Stimulated activated CD4-positive, alpha-beta T cell treated with anti-CD3 and anti-CD28 coated beads, TNF-alpha, amount 100 ng/mL, for 48 hours (primary cell): Measurements from ENCODE around the gene FPR1.

ENCODE experiments used
- DNase-seq, 3 donors: peaks; one replicate each; pipeline ENCODE4 v3.0.0-alpha.2; 2020; ENCODE audit warnings: low read depth in 3 of 3

Gene FPR1

DNA sequence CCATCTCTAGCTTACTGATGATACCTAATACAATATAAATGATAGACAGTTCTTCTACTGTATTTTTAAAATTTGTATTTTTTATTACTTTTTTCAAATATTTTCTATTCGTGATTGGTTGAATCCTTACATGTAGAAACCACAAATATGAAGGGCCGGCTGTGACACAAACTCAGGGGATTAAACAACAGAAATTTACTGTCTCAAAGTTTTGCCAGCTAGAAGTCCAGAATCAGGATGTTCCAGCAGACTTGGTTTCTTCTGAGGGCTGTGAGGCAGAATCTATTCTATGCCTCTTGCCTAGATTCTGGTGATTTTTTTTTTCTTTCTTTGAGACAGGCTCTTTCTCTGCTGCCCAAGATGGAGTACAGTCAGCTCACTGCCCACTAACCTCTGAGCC is 13.8 kb downstream of the FPR1 start:
- no peak for DNase-seq

- DNase-seq, result no peak
Observed at GRCh38 chr19:51737389-51737788, 14.3 kb downstream of the FPR1 start.

GRCh38 chr19:51735759-51736449 is 15.8 kb downstream of the FPR1 start:
- DNase-seq, result no peak

- no peak for DNase-seq
Observed at GRCh38 chr19:51733742-51734522, 17.7 kb downstream of the FPR1 start.

- no peak for DNase-seq
Observed at GRCh38 chr19:51729781-51730180, 21.9 kb downstream of the FPR1 start.

- DNase-seq, result no peak
Observed at GRCh38 chr19:51727349-51727880, 24.3 kb downstream of the FPR1 start.

DNA sequence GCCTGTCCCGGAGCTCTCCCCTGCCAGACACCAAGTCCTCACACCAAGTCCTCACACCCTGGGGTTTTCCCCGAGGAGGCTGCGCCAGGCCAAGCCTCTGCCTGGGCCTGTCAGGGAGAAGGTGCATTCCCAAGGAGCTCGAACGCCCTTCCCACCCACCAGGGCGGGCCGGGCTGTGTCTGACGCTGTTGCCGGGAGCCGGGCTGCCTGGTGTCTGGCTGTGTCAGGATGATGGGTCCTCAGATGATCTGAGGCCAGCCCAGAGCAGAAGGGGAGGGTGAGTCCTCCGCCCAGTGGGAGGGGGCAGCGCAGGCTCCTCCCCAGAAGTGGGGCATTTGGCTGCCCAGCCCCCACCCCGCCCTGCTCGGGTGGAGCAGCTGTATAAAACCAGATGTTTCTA is 25.6 kb downstream of the FPR1 start:
- no peak for DNase-seq

DNA sequence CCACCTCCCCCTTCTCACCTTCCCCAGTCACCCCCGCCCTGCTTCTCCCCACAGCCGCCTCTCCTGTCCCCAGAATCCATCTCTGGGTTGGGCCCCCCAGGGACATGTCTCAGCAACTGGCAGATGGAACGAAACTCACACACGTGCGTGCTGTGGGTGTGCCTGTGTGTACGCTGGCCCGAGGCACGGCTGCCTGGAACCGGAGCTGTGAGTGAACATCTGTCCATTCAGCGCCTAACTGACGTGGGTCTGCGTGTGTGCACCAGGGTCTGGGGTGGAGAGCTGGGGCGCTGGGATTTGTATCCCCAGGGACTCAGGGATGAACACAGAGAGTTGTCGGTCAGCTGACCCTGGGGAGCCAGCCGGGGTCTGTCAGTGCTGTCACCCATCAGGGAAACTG is 27.1 kb downstream of the FPR1 start:
- DNase-seq, result no peak

DNA sequence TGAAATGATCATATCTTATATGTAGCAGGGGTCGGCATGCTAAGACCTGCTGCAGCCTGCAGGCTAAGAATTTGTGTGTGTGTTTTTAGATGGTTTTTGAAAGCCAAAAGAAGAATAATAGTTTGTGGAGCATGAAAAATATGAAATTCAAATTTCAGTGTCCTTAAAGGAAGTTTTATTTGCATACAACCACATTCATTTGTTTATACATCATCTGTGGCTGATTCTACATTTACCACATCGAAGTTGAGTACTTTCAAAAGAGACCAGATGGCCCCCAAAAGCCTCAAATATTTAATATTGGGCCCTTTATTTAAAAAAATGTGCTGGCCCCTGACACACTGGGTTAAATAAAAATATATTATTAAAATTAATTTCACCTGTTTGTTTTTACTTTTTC is 29.2 kb downstream of the FPR1 start:
- DNase-seq, result no peak

- DNase-seq, result no peak
Observed at GRCh38 chr19:51721905-51722304, 29.8 kb downstream of the FPR1 start.

DNA sequence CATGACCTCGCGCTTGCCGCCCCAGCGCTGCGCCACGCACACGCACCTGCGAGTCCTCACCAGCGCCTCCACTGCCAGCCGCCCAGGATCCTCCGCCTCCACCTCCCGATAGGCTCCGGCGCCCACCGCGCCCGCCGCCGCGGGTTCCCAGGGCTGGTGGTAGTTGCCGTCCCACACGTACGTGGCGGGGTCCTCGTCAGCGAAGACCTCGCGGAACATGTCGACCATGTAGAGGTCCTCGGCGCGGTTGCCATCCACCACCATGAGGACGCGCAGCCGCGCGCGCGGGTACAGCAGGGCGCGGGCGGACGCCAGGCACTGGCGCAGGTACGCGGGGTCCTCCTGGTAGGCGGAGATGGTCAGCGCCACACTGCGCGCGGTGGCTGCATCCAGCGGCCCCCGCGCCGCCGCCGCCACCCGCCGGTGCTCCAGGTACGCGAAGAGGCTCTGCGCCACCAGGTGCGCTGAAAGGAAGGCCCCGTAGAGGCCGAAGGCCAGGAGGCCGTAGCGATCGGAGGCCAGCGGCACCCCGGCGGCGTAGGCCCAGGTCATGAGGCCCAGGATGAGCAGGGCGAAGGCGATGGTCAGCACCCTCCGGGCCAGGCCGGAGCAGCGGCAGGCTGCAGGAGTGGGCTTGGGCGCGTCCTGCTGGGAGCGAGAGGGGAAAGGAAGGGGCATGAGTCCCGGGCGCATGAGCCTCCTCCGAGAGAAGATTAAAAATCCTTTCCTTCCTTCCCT is 32.3 kb downstream of the FPR1 start:
- no peak for DNase-seq

GRCh38 chr19:51716925-51717324 is 34.8 kb downstream of the FPR1 start:
- DNase-seq, result no peak

- DNase-seq, result no peak
Observed at GRCh38 chr19:51715850-51716249, 35.8 kb downstream of the FPR1 start.

GRCh38 chr19:51714848-51715247 is 36.8 kb downstream of the FPR1 start:
- no peak for DNase-seq

DNA sequence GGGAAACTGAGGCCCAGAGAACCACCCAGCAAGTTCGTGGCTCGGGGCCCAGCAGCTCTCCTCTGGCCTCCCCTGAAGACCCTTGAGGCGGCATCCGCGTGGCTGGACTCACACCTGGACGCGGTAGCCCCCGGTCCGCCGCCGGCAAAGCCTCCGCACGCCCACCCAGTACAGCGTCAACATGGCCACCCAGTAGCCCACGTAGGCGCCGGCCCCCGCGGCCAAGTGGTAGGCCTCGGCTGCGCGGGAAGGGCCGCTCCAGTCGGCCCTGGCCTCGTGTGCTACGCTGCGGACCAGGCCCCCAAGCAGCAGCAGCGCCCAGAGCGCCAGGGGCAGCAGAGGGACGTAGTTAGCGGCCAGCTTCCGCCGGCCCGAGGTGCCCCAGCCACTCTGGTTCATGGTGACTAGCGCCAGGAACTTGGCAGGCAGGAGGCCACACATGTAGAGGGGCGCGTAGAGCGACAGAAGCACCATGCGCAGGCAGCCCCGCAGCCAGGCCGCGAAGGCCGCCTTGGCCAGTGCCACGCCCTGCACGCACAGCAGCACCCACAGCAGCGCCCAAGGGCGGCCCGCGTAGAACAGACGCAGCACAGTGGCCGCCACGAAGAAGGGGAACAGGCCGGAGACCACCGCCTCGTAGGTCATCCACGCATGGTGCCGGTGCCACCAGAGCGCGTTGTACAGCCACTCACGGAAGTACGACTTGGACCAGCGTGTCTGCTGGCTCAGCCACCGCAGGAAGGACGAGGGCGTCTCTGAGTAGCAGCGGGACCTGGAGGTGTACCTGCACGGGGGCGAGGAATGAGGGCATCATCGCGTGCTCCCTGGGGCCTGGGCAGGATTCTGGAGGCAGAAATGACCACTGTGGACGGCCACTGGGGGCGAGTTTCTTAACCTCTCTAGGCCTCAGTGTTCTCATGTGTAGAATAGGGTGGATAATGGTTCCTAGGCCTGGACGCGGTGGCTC is 38.1 kb downstream of the FPR1 start:
- no peak for DNase-seq

DNA sequence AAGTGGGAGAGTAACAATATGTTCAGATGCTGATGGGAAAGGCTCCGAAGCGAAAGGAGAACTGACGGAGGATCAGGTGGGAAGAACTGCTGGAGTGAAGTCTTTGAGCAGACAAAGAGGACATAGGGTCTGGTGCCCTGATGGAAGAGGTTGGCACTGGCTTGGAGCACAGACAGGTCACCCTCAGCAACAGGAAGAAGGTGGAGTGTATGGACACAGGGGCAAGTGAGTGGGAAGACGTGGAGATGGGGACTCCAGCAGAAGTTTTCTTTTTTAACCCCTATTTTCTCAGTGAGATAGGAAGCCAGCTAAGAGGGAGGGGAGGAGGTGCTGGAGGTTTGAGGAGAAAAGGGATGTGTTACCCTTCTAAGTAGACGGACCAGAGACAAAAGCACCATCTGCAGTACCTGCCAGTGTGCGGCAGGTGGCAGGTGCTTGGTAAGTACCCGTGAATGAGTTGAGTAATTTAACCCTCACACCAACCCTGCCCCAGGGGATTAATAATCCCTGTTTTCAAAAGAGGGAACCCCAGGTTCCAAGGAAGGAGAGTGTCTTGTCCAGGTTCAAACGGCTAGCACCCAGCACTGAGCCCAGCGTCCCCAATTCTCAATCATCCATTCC is 39.1 kb downstream of the FPR1 start:
- no peak for DNase-seq

GRCh38 chr19:51711702-51712101 is 40.0 kb downstream of the FPR1 start:
- DNase-seq, result no peak

GRCh38 chr19:51710163-51710562 is 41.5 kb downstream of the FPR1 start:
- DNase-seq, result no peak

GRCh38 chr19:51709575-51709974 is 42.1 kb downstream of the FPR1 start:
- no peak for DNase-seq

DNA sequence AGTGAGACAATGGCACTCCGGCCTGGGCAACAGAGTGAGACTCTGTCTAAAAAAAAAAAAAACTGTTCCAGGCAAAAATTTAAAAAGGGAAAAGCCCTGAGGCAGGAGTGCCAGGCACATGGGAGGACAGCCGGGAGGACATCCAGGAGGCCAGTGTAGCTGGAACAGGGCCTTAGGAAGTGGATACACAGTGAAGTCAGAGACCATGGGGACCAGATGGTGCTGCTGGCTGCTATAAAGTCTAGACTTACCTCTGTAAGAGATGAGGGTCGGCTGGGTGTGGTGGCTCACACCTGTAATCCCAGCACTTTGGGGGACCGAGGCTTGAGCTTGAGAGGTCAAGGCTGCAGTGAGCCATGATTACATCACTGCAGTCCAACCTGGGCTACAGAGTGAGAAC is 42.9 kb downstream of the FPR1 start:
- no peak for DNase-seq

- DNase-seq, result no peak
Observed at GRCh38 chr19:51706885-51707284, 44.8 kb downstream of the FPR1 start.
